HuH-7 (cell line): ENCODE measurements around the gene KIF16B.
"Not testable (repeated sequence)": the region's sequence is repeated elsewhere in the genome, so short reads cannot be mapped to it uniquely, and the experiment has no call there.

Source experiments
- DNase-seq: peaks from one replicate; pipeline ENCODE4 v3.0.0; 2011; ENCODE audit warnings: low spot score

KIF16B gene, protein sequence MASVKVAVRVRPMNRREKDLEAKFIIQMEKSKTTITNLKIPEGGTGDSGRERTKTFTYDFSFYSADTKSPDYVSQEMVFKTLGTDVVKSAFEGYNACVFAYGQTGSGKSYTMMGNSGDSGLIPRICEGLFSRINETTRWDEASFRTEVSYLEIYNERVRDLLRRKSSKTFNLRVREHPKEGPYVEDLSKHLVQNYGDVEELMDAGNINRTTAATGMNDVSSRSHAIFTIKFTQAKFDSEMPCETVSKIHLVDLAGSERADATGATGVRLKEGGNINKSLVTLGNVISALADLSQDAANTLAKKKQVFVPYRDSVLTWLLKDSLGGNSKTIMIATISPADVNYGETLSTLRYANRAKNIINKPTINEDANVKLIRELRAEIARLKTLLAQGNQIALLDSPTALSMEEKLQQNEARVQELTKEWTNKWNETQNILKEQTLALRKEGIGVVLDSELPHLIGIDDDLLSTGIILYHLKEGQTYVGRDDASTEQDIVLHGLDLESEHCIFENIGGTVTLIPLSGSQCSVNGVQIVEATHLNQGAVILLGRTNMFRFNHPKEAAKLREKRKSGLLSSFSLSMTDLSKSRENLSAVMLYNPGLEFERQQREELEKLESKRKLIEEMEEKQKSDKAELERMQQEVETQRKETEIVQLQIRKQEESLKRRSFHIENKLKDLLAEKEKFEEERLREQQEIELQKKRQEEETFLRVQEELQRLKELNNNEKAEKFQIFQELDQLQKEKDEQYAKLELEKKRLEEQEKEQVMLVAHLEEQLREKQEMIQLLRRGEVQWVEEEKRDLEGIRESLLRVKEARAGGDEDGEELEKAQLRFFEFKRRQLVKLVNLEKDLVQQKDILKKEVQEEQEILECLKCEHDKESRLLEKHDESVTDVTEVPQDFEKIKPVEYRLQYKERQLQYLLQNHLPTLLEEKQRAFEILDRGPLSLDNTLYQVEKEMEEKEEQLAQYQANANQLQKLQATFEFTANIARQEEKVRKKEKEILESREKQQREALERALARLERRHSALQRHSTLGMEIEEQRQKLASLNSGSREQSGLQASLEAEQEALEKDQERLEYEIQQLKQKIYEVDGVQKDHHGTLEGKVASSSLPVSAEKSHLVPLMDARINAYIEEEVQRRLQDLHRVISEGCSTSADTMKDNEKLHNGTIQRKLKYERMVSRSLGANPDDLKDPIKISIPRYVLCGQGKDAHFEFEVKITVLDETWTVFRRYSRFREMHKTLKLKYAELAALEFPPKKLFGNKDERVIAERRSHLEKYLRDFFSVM (N-terminal part only)

DNA sequence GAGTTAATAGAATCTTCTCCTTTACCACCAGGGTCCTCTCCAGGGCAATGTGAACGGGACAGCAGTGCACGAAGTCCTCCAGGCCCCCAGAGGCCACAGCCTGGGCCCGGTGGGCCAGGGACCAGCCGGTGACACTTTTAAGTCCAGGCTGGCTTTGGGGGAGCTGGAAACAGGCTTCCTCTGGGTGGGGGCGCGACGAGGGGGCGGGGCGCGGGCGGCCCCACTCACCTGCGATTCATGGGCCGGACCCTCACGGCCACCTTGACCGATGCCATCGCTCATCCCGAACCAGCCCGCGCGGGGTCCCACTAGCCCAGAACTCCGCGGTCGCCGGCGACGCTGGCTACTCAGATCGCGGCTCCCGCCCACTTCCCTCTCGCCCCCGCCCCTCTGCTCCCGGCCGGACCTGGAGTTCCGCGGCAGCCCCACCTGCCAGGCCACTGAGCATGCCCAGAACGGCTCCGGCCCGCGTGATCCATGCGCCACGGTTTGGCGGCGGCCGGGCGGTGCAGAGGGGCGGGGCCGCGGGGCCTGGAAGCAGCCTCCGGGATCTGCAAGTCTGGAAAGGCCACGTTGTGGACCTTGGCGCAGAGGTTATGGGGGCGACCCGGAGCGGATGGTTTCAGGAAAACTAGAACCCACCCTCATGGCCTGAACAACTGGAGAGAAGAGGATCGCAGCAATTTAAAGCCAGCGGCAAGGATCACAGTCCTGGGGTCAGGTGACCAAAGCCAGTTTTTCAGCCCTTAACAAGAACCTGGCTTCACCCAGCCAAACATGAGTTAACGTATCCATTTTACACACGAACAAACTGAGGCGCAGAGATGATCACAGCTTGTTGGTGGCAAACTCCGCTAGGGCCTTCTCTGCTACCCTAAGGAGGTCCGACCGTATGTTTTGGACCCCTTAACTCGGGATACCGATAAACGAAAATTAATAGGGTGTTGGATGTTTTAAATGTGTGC lies at the start of gene KIF16B:
Gene KIF16B, minus strand, starts transcription at position 448 of the 965 bp plus-strand sequence. Its CDS starts 173 bp downstream, at position 275.
- DNase-seq, result peak; percentile 96

DNA sequence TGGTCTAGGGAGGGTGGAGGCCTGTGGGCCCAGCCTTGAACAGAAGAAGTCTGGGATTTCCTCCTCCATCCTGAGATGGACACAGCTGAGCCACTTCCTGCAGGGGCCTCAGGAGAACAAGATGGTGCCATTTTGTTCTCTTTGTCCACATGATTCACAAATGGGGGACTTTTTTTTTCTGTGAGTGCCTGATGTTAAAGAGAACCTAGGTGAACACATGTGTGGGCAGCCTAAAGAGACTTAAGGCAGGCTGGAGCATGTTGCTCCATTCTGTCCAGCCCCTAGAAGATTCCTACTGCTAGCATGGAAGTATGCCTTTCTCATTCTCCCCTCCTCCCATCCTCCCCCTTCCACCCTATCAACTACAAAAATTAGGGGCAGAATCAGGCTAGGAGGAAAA lies 49.3 kb upstream of the KIF16B start:
- DNase-seq, result no peak

DNA sequence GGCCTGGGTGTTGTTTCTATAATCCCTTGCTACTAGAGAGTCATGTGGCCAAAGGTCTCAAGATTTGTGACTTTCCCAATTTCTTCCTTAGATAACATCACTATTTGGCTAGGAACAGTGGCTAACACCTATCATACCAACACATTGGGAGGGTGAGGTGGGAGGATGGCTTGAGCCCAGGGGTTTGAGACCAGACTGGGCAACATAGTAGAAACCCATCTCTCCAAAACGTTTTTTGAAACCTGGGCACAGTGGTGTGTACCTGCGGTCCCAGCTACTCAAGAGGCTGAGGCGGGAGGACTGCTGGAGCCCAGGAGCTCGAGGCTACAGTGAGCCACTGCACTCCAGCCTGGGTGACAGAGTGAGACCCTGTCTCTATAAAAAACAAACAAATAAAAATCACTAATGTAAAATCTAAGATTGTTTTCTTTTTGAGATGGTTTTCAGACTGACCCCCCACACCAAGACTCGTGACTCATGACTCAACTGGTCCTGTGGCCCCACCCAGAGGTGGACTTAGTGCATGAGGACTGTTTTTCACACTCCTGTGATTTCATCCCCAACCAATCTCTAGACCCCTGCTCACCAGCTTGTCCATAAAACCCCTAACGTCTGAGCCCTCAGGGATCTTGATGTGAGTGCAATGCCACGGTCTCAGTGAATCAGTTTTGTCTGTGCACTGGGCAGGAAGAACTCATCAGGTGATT lies 48.3 kb upstream of the KIF16B start:
- DNase-seq, result no peak

DNA sequence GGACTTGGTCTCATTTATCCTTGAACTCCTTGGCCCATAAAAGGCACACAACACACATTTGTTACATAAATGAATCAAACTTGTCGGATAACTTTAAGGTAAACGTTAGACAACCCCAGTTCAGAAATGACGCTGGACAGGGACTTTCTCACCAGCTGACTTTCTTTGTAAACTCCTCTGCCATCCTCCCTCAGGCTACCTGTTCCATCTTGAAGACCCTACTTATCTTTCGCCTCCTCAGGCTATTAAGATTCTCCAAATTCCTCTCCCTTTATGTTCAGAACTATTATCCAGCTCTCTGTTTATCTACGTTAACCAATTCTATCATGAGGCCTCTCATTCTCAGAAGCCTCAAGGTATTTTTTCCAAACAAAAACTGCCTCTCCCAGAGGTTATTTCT lies 47.7 kb upstream of the KIF16B start:
- DNase-seq, result no peak

DNA sequence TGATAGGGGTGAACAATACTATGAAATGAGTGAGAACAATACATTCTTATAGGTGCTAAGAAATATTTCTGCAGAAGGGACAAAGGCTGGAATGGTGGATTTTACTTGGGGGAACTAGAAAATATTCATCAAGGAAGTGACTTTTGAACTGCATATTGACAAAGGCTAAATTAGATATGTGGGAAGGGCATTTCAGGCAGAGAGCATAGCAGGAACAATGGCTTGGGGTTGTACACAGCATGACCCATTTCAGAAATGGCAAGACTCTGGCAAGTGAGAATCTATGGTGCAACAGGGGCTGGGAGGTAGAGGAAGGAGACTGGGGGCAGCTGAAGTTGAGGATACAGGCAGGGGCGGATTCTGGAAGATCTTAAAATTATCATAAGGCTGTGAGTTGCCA lies 46.7 kb upstream of the KIF16B start:
- DNase-seq, result no peak

DNA sequence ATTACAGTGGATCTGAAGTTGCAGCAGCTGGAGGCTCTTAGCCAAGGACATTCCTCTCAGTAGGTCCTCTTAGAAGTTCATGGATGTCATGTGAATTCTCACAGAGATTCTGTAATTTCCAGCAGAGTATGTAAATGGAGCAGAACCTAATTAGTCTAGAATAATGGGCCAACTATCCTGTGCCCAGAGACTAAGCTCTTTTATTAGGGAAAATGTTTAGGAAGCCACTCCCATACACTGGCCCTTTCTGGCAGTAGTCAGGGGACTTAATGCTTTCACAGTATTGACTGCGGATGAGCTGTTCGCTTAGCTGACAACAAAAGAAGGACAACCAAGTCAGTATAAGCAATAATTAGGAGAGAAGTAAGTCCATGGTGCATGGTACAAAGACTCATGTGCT lies 43.8 kb upstream of the KIF16B start:
- DNase-seq, result no peak

DNA sequence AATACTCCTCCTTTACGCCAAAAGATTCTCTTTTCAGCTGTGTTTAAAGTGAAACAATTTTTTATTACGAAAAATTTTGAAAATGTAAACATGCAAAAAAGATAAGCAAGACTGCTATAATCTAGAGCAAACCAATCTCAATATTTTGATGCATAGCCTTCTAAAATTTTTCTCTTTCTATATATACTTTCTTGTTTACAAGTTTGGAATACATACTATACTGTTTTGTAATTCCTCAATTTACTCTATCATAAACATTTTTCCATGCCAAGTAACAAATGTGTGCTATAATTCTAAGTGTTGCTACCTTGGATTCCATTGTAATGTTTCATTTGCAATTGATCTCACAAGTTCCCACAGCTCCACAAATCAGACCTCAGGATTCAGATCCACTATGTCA lies 43.1 kb upstream of the KIF16B start:
- no peak for DNase-seq

DNA sequence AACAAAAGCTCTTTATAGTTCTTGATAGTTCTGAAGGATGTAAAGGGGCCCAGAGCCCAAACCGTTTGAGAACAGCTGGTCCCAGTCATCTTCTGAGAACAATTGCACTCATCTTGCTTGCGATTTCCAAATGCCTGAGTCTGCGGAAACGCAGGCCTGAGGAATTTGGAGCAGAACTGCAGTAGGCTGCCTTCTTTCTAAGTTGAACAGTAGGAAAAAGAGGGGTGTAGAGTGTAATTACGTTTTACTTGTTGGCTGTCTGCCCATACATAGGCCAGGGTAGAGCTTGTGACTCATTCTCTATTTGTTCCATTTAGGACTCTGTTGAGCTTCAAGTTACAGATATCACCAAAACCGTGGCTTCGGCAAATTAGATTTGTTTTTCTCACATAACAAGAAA lies 42.0 kb upstream of the KIF16B start:
- no peak for DNase-seq

DNA sequence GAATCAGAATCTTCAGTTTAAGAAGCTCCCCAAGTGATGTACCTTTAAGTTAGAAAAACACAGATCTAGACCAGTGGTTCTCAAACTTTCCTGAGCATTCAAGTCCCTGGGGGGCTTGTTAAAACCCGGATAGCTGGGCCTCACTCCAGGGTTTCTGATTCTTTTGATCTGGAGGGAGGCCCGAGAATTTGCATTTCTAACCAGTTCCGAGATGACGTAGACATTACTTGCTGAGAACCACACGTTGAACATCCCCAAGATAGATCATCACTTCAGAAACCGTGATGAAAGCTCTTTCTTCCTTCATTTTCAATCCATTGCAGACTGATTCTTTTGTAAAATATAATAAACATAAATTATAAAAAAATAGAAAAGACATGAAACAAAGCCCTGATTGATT lies 40.7 kb upstream of the KIF16B start:
- DNase-seq, result no peak

DNA sequence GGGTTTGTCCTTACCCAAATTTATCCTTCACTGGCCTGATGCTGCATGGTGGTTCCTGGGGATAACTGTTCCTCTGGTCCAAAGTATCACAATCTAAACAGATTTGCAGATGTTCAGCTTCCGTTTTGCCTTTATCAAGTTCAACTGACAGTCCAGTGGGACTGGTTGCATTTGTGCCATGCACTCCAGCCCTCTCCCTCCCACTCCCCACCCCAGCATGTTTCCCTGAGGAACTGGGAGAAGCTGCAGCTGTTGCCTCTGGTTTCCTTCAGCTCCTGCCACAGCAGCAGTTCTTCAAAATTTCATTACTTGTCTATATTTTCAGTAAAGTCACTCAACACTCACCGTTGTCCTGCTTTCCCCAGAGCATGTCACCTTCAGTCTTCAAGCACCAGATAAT lies 39.5 kb upstream of the KIF16B start:
- no peak for DNase-seq

DNA sequence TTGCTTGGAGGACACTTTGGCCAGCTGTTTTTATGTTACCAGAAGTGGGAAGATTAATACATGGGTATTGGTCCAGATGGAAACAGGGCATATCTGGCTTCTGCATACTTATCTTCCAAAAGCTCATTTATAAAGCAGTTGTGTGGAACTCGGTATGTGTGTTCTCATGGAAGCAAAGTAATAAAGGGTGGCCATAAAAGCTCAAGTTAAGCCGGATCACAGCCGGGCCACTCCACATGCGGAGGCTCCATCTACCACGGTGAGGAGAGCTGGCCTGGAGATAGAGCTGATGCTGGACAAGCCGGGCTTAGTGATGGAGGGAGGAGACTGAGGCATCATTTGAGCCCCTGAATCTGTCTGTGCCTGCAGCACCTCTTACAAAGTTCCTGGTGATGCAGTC lies 38.6 kb upstream of the KIF16B start:
- DNase-seq, result no peak

DNA sequence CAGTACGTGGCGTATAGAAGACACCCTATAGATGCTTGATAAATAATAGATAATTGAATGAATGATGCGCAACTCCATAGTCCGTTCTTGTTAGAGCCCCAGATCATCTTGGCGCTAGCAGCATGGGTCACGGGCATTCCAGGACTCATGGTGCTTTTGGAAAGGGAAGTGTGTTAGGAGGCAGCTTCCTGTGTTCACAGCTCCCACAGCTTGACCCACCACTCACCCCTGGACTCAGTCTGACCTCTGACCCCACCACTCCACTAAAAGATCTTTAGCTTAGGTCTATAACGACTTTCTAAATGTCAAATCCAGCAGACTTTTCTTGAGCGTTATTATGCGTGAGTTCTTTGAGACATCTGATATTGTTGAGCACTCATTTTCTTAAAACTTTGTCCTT lies 35.8 kb upstream of the KIF16B start:
- no peak for DNase-seq

DNA sequence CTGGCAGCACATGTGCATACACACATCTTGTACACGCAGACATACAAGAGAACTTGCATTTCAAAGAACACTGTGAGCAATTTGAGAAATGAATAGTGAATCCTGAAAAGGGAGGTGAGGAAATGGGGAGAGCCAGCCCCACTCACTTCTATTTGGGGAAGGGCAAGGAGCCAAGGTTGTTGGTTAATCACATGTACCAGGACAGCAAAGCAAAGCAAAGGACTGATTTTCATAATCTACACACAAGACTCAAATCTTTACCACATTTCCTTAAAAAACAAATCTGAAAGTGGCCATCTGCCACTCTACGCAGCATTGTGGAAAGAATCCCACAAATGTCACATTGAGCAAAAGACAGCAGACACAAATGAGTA lies 35.0 kb upstream of the KIF16B start:
- DNase-seq, result no peak

DNA sequence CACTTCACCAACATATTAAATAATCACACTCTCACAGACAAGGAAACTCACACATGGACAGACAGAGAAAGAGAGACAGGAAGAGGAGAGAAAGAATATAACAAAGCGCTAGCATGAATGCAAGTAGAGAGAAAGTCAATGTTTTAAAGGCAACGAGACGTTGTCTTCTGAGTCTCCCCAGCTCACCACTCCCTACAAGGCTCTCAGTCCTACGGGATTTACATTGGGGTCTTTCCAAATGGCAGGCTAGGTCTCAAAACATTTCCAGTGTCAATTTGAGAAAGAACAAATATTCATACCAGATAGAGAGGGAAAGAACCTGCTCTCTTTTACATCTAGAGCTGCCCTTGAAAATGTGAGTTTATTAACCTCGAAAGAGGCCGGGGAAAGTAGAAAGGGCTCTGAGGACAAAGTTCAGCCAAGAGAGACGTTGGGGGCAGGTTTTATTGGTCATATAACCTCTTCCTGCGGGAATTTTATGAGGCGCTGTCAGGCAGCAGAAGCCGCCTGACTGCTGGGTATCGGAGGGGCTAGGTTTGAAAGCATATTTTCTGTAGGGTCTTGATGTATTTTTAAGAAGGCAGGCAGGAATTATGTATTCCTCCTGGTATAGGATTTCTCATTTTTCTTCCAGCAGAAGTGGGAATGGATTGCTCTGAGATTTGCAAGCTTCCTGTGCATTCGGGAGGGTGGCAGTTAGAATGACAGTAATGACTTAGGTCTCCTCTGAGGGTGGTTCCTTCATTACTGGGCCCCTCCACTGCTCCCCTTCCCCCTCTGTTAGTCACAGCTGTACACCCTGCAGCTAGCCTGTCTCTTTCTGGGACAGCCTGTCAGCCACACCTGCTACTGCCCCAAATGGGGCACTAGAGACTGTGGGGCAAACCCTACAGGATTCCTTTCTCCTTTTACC lies 34.4 kb upstream of the KIF16B start:
- DNase-seq, result peak; percentile 67

DNA sequence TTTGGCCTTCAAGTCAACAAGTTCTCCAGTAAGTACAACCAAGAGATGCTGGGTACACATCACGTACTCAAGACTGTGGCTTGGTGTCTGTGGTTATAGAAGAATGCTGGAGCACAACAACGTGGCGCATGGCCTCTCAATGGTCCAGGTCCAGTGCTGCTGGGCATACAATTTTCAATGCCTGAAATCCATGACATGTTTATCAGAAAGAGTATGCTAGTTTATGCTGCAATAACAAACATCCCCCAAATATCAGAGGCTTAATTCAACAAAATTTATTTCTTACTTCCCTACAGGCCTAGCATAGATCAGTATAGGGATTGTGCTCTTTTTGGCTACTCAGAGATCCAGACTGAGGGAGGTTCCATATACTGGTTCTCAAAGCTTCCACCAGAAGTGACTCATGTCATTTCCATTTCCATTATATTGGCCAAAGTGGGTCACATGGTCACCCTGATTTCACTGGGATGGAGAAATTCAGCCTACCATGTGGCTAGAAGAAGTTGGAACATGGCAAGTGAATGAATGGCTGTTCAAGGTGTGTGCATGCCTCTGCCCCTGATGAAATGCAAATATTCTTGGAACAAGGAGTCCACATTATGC lies 33.3 kb upstream of the KIF16B start:
- no peak for DNase-seq

DNA sequence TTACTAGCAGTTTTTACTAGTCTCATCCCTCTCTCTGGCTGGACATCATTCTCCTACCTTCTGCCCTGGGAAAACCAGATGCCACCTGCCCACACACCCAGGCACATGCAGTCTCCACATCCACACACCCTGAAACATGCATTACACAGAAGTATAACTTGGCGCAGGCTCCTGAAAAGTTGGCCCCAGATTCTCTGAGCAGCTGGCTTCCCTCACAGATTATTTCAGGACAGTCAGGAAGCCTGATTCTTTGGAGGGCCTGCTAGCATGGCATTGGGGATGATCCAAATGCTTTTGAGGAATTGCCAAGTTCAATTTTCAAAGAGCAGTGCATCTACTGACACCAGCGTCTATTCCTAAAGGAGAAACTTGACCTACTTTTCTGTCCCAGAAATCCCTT lies 27.8 kb upstream of the KIF16B start:
- DNase-seq, result no peak

DNA sequence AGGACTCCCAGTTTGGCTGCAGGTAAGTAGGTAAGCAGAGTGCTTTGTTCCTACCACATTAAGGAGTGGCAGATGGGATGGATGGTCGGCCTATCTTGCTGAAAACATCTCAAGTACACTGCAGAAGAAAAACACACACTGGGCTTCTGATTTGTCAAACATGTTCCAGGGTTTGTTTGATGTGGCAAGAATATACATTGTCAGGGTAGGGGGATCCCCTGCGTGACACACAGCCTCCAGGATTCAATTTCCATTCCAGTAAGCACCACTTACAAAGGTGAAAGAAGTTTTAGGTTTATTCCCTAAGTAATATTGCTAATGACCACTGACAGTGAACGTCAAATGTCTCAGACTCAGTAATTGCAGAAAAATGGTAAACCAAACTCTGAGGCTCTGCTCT lies 26.0 kb upstream of the KIF16B start:
- no peak for DNase-seq

DNA sequence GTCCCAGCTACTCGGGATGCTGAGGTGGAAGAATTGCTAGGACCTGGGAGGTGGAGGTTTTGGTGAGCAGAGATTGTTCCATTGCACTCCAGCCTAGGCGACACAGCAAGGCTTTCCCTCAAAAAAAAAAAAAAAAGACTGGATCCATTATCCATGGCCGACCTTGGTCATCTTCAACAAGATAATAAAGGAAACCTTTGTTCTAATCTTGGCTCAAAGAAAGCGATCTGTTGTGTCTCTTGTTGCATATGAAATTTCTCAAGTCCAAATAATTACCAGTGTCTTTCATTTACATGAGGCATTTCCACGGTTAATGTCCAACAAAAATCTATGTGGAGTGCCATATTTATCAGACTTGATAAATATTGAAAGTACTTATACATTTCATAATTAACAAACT lies 23.7 kb upstream of the KIF16B start:
- no peak for DNase-seq

DNA sequence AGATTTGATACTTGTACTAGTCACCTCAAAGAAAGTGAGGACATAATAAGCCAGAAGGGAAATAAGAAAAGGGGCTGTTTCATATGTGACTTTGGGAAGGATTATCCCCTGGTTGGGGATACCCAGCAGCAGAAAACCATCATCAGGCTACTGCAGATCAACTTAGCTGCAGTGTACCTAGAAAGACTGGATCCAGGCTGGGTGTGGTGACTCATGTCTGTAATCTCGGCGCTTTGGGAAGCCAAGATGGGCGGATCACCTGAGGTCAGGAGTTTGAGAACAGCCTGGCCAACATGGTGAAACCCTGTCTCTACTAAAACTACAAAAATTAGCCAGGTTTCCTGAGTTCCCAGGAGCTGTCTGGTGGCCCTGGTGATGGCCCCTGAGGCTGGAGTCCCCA lies 23.2 kb upstream of the KIF16B start:
- not testable (repeated sequence) for DNase-seq
